IPS-18c (cell line): ENCODE data around the gene OSMR.

ENCODE experiments used
- H3K4me3 ChIP-seq: 2 replicates; pipeline ENCODE4 v1.7.0; 2013; ENCODE audit warnings: low read depth, mild to moderate bottlenecking, low read length, moderate library complexity; ENCODE audit not compliant: insufficient read depth
- H3K9me3 ChIP-seq: one replicate; pipeline ENCODE4 v1.6.1; 2013; ENCODE audit warnings: mild to moderate bottlenecking, low read length, moderate library complexity; ENCODE audit not compliant: control insufficient read depth, insufficient read depth

The OSMR gene

GRCh38 chr5:38845526-38846378 lies at the start of gene OSMR:
Gene OSMR, plus strand, starts transcription at chr5:38846012. Its CDS starts 23,033 bp downstream, at chr5:38869045.
- Histone ChIP-seq H3K4me3 (peak within 1 kb of the TSS; percentile 68), H3K9me3 (no peaks in the 10 kb centered on the region)

DNA sequence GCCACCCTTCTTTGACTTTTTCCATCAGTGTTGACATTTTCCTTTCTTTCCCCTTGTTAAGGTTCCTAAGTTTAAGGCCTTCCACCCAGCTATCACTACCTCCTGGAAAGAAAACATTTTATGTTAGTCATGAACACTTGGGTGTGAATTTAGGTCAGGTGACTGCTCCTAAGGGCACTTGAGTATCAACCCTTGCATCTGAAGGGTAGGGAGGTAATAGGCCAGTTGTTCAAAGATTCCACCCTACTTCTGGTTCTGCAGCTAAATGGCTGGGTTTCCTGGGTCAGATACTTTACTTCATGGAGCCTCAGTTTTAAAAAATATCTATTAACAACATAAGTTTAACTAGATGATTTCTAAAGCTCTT lies 49.1 kb upstream of the OSMR start:
- Histone ChIP-seq H3K4me3 (no peak overlapping the region), H3K9me3 (peaks cover 4% of the 10 kb centered on the region)

DNA sequence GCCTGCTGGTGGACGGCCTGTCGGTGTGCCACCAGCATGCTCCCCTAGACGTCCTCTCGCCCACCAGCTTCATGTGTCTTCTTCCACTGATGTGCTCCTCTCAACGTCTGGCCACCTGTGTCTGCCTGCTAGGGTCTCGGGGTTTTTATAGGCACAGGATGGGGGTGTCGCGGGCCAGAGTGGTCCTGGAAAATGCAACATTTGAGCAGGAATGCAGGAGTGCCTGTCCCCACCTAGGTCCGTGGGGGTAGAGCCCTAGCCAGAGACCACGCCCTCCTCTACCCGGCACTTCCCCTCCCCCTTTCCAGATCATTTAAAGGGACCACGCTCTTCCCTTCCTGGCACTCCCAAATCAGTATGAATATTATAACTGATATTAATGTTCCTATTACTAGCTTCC lies 48.0 kb upstream of the OSMR start:
- peaks cover 4% of the 10 kb centered on the region for H3K9me3 ChIP-seq
- H3K4me3 ChIP-seq, result no peak overlapping the region

GRCh38 chr5:38799556-38800377 lies 46.0 kb upstream of the OSMR start:
- peaks cover 4% of the 10 kb centered on the region for H3K9me3 ChIP-seq
- no peak overlapping the region for H3K4me3 ChIP-seq

GRCh38 chr5:38800515-38800914 lies 45.3 kb upstream of the OSMR start:
- H3K9me3 ChIP-seq, result peaks cover 4% of the 10 kb centered on the region
- H3K4me3 ChIP-seq, result no peak overlapping the region

DNA sequence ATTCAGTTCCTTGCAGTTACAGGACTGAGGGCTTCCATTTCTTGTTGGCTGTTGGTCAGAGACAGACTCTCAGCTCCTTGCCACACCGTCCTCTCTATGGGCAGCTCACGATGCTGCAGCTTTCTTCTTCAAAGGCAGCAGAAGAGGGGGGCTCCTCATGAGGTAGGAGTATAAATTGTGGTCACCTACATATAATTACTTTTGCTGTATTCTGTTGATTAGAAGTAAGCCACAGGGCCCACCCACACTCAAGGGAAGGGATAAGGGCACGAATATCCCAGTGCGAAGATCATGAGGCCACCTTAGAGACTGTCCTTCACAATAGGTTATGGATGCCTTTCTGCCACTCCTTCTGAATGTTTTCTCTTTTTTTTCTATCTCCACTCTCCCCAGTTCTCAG lies 43.7 kb upstream of the OSMR start:
- H3K4me3 ChIP-seq, result no peak overlapping the region

GRCh38 chr5:38803246-38803645 lies 42.6 kb upstream of the OSMR start:
- no peaks in the 10 kb centered on the region for H3K9me3 ChIP-seq

More for the DNA sequence above, 43.7 kb upstream of the OSMR start:
- peaks cover 4% of the 10 kb centered on the region for H3K9me3 ChIP-seq

GRCh38 chr5:38806775-38807258 lies 39.0 kb upstream of the OSMR start:
- Histone ChIP-seq H3K9me3 (no peaks in the 10 kb centered on the region), H3K4me3 (no peak overlapping the region)

More at GRCh38 chr5:38803246-38803645, 42.6 kb upstream of the OSMR start:
- no peak overlapping the region for H3K4me3 ChIP-seq

GRCh38 chr5:38807570-38808483 lies 38.0 kb upstream of the OSMR start:
- Histone ChIP-seq H3K4me3 (no peak overlapping the region), H3K9me3 (no peaks in the 10 kb centered on the region)

GRCh38 chr5:38808666-38809343 lies 37.0 kb upstream of the OSMR start:
- H3K9me3 ChIP-seq, result no peaks in the 10 kb centered on the region
- no peak overlapping the region for H3K4me3 ChIP-seq

DNA sequence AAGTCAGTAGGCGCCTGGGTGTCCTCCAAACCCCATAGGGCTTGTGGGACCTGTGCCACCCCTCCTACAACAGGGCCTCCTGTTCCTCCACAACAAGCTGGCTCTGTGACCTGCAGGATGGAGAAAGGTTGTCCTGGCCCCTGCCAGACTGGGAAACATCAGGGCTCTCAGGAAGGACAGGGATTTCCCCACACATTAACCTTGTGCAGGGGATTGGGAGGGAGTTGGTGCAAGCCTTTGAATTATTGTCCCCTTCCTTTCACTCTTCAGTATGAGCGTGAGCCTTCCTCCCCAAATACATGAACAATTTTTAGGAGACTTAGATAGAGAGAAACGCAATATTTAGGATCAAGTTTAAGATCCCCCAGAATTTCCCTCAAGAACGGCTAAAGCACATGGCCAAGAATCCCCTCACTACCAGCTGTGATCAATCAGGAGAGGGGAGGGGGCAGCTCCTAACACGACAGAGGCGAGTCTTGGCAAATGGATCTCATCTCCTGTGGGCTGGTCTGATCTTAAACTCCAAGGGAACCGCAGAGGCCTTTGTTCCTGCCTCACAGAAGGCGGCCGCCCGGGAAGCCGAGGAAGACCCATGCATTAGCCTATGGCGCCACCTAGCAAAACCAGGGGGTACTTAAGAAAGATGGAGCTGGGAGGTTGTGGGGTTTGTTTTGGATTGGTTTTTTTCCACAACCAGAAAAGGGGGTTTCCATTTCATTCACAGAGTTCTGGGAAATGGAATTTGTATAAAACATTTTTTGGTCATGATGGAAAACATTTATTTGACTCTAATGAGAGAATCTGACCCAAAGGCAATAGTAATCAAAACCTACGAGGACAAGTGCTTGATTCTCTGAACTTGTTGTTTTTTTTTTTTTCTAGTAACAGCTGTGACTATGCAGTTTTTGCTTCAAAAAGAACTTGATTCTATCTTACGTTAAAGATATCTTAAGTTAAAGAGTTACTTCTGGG lies 36.1 kb upstream of the OSMR start:
- no peak overlapping the region for H3K4me3 ChIP-seq
- H3K9me3 ChIP-seq, result no peaks in the 10 kb centered on the region

GRCh38 chr5:38814879-38815278 lies 30.9 kb upstream of the OSMR start:
- H3K9me3 ChIP-seq, result no peaks in the 10 kb centered on the region
- H3K4me3 ChIP-seq, result no peak overlapping the region

DNA sequence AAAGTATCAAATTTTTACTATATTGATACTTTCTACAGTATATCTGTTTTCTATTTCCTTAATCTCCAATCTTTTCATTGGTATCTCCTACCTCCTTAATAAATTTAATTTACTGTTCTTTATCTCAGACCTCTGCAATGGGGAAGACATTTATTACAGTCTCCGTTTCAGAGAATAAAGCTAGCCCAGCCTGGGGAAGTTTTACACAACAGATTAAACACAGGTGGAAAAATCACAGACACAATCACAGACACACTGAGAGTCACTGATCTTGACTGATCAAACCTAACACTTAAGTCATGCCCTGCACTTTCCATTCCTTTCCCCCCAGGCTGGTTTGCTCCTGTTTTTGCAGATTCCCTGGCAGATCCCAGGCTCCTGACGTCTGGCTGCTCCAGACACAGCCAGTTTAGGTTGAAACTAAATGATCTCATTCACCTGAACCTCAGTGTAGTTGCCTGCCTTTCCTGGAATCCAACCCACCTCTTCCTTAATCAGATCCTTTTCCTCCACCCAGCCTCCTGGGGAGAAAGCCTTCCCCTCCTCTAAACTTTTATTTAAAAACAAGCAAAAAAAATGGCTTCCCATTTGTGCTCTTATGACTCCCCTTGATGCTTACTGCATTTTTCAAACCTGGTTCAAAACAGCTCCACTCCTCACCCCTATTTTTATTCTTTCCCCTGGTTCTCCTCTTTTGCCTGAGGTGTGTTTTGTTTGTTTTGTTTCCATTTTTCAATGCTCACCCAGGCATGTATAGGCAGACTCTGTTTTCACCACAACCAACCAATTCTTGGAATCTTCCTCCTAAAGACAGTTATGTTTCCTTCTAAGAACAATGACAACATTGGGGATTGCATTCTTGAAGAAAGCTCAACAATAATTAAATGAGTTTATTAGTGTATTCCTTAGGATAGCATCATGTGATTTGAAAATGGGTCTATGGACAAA lies 29.5 kb upstream of the OSMR start:
- no peaks in the 10 kb centered on the region for H3K9me3 ChIP-seq
- no peak overlapping the region for H3K4me3 ChIP-seq

DNA sequence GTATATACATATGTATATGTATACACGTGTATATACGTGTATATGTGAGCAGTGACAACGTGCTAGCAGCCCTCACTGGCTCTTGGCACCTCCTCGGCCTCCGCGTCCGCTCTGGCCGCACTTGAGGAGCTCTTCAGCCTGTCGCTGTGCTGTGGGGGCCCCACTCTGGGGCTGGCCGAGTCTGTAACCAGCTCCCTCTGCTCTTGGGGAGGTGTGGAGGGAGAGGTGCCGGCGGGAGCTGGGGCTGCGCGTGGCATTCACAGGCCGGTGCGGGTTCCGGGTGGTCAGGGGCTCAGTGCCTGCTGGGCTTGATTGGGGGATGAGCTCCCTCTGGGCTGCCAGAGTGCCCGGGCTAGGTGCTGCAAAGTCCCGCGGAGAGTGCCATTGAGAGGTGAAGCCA lies 24.1 kb upstream of the OSMR start:
- H3K9me3 ChIP-seq, result no peaks in the 10 kb centered on the region
- no peak overlapping the region for H3K4me3 ChIP-seq

GRCh38 chr5:38823503-38823902 lies 22.3 kb upstream of the OSMR start:
- Histone ChIP-seq H3K9me3 (no peaks in the 10 kb centered on the region), H3K4me3 (no peak overlapping the region)
